Left cardiac atrium (tissue), 4 donors: ENCODE measurements around the gene NMT1. TPM values are rescaled to one million over a fixed set of nuclear protein-coding genes. Genes with fewer than 3 reads are reported as not detected.
"Not testable (repeated sequence)": the region's sequence is repeated elsewhere in the genome, so short reads cannot be mapped to it uniquely, and the experiment has no call there.

Experiments used
- ATAC-seq, 2 donors: fragments of 200-7000 bp; cut with Tn5 transposase; one replicate each; pipeline ENCODE4 v1.9.1; 2020; ENCODE audit warnings: mild to moderate bottlenecking in 2 of 2, moderate library complexity in 2 of 2
- DNase-seq: peaks from one replicate; pipeline ENCODE4 v3.0.0-alpha.2; 2020
- intact Hi-C, 2 donors: fragments of 100-400 bp; cut with DNase I; formaldehyde crosslinking; loops; one replicate each; pipeline versions ENCODE4 v1.14.1 to v1.15.1; 2022 to 2023
- total RNA-seq, 2 donors: library from RNA; stranded (reverse); fragmentation: NEBNext Ultra II Directional; extraction: Animal tissue kit (Norgen Biotek cat#: 25700); gene quantifications; one replicate each; pipeline ENCODE4 v1.2.1, GENCODE V29; 2021
- donor health status: DM: no; HTN: yes; CAD: no.
- donor health status: DM: no; HTN: yes; CAD: no; lungs with severe emphysema.
- donor health status: DM: yes; HTN: yes; CAD: no.
- donor health status: Dilated cardiomyopathy.

Gene NMT1
- total RNA-seq, 2 donors from 2014 or later: 66.6 to 92.4 TPM

DNA sequence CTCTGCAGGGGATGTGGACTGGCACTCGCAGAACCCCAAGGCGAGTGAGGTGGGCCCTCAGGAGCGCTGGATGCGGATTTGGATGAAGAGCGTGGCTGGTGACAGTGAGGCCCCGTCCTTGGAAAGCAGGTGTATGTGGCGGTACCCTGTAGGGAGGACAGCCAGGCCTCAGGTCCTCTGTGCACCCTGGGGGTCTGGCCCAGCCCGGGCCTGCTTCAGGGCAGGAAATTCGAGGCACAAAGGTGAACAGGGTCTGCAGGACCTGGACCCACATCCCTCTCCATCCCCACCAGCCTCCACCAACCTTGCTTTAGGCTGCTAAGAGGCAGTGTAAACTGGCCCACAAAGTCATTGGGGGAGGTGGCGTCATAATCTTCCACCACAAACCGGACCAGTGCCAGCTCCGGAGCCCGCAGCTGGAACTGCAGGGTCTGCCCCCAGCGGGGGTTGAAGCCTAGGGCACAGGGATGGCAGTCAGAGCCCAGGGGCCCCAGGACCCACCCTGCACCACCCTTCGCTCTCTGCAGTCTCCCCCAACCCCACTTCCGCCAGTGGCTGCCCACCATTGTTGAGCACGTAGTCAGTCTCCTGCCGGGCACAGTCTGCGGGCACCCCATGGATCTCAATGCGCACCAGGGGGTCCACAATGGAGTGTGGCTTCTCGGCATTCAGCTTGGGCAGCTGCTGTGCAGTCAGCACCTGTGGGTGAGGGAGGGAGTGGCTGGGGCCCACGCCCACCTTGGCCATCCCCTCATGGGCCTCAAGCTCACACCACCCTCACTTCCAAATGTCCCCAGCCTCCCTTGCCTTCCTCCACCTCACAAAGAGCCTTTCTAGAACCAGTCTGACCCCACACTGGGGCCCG lies 51.7 kb downstream of the NMT1 start:
- intact Hi-C loops: no loop called here
- ATAC-seq: no peak
- DNase-seq: no peak

DNA sequence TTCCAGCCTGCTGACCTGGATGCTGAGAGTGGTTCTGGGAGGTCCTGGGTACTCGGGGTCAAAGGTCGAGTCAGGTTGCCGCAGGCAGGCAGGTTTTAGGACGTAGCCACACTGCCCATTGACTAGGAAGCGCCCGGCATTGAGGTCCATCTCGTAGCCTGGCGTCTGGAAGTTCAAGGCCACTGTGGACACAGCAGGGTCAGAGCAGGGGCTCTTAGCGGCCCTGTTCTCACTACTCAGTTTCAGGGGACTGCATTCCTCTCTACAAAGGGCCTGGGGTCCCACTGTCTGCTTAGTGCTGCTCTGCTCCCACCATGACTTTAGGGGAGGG lies 52.3 kb downstream of the NMT1 start:
- intact Hi-C loops: no loop called here
- ATAC-seq (no peak), DNase-seq (no peak)

DNA sequence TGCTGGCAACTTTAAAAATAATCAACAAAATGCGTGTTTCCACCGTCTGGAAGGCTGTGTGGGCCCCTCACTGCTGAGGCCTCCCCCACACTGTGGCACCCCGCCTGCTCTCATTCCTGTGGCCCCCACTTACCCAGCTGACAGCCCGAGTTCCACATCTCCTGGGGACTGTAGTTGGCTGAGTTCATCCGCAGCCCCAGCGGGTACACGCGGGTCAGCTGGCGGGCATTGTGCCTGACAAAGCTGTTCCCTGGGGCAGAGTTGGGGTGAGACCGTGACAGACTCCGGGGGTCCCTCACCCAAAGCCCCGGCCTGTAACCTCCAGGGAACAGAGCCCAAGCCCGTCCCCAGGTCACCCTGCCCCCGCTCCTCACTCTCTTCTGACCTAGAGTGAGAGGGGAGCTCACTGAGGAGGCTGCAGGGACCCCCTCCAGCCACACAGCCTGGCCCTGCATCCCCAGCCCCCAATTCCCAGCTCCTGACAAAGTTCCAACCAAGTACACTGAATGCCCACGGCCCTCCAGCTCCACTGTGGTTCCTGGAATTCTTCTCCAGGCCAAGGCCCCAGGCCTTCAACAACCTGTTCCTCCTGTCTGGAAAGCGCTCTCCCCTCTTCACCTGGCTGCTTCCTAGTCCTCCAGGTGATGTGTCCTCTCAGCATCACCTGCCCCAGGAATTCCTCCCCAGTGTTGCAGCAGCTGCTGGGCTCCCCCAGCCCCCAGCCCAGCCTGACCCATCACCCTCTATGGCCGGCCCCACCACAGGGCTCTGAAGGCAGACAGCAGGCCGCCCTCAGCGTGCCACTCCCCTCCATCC lies 53.2 kb downstream of the NMT1 start:
- intact Hi-C loops: no loop called here
- DNase-seq (no peak), ATAC-seq (no peak)

DNA sequence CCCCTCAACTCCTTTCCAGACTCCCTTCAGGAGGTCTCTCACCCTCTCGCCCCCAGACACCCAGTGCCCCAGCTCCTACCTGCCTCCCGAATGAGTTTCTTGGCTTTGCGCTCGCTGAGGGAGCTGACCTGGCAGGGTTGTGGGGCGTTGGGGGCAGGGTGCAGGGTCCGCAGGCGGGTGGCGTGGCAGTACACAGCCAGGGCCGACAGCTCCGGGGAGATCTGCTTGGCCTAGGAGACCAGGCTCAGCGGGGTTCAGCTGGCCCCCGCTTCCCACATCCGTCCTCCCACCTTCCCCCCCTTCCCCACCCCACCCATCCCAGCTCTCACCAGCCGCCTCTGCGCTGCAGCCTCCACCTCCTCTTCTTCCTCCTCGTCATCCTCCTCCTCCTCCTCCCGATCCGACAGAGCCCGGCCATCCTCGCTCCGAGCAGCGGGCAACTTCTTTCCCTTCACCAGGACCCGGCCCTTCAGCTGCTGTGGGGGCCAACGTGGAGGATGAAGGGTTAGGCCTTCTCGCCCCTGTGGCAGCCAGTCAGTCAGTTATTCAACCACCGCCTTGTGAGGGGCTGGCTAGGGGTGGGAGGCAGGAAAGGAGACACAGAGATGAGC lies 54.0 kb downstream of the NMT1 start:
- ATAC-seq (no peak), DNase-seq (no peak)
- intact Hi-C loops: no loop called here

DNA sequence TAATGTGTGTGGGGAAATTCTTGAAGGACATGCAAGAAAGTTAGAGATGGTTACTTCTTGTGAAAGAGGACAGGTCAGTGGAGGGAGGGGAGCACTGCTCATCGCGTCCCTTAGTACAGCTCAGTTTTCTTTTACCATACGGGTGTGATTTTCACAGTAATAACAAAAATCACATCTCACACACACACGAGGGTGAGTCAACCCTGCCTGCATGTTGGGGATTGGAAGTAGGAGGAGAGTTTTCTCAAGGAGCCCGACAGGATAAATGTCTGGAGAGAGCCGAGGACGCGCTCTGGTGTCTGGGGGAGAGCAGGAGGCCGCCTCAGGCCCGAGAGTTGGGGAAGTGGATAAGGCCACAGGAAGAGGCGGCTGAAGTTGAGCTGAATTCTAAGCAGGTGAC lies 54.8 kb downstream of the NMT1 start:
- DNase-seq (no peak), ATAC-seq (no peak)
- intact Hi-C loops: no loop called here

DNA sequence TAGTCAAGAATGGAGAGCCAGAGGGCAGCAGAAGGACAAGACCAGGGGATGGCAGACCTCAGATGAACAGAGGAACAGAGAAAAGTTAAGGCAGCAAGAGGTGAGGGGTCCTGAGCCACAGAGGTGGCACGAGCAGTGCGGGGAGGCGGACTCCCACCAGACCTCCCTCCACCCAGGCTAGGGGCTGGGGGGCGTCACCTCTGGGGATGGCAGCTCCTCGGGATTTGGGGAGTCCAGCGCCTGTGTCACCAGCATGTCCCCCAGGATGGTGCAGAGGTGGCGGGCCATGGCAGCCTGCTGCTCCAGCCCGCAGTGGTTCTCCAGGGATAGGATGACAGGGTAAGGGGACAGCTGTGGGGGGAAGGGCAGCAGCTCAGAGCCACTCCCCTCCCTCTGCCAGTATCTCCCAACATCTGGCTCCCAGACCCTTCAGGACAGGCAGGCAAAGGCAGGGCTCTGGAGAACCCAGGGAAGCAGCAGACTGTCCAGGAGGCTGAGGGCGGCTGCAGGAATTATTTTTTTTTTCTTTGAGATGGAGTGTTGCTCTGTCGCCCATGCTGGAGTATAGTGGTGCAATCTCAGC lies 55.4 kb downstream of the NMT1 start:
- intact Hi-C loops: no loop called here
- ATAC-seq (no peak), DNase-seq (no peak)

DNA sequence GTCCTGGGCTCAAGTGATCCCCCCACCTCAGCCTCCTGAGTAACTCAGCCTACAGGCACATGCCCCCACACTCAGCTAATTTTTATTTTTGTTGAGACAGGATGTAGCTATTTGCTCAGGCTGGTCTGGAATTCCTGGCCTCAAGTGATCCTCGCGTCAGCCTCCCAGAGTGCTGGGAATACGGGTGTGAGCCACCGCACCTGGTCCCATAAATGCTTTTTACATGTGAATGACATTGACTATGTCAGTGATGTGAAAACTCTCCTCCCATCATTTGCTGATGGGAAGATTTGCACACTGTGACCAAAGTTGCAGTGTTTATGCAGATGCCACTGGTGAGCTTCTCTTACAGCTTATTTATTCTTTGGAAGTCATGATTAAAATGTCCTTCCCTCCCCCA lies 56.2 kb downstream of the NMT1 start:
- intact Hi-C loops: no loop called here
- DNase-seq: no peak
- no peak for ATAC-seq

DNA sequence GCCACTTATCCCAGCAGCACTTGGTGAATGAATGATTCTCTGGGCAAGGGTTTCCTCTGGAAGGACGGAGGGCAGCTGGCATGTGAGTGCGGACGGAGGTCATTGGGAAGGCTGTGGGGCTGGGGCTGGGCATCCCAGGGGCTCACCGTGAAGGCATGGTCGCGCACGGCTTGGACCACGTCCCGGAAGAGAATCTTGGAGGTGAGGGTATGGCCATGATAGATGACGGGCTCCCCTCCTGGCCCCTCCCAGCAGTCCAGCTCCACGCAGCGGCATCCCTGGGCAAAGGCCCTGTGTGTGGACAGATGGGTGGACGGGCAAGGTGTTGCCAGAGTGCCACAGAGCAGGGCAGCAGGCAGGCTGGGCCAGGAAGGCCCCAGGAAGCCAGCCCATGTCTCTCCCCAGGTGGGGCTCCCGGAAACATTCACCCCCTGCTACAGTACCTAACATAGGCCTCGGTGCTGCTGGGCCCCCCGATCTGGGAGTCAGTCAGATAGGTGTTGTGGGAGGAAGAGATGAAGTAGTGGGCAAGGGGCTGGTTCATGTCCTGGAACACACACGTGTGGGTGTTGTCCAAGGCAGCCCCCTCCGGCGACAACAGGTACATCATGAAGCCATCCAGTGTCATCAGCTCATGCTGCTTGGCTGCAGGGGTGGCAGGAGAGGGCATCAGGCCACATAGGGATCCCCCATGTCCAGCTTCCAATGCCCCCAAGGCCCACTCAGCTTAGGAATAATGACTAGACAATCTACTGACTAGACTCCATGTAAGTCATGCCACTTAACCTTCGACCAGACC lies 56.9 kb downstream of the NMT1 start:
- intact Hi-C loops: no loop called here
- no peak for DNase-seq
- no peak for ATAC-seq

DNA sequence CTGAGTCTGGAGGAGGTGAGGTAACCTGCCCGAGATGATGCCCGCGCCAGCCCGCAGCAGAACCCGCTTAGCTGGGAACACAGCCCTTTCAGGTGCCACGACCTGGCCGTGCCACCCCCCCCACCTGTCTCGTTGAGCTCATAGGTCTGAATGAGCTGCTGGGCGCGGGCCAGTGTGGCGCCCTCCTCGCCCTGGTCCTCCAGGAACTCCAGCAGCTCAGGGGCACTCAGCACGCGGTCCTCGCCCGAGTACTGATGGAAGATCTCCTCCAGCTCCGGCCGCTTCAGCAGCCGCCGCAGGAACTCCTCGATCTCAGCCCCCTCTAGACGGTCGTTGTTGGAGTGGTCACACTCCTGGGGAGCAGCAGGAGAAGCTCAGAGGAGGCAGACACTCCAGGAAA lies 57.6 kb downstream of the NMT1 start:
- DNase-seq (no peak), ATAC-seq (no peak)
- intact Hi-C loops: no loop called here

DNA sequence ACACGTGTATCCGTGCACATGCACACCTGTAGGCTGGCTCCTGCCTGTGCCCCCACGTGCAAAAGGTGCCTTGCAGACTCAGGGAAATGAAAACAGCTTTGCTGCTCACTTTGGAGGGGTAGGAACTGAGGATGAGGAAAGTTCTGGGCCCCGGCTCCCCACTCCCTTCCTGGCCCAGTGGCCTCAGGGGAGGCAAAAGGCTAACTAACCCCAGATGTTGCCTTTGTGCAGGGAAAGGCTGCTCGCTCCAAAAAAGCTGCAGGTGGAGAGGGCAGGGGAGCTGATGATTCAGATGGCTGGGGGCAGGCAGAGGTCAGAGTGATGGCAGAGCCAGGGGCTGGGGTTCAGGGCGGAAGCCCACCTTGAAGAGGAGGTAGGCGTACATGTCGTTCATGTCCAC lies 58.8 kb downstream of the NMT1 start:
- intact Hi-C loops: no loop called here
- DNase-seq (no peak), ATAC-seq (no peak)

DNA sequence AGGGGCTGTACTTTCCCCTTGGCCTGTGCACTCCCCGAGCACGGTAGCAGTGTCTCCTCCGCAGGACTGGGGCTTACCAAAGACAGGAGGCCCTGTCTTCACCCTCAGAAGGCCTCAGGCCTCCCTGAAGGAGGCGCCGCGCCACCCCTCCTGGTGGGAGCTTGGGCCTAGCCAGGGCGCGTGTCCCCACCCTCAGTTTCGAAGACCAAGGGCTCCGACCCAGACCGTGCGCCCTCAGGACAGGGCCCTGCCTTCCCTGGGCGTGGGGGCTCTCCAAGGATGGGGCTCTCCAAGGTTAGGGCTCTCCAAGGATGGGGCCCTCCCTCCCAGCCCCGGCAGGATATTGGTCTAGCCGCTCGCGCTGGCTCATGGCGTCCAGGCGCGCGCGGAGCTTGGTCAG lies 59.4 kb downstream of the NMT1 start:
- DNase-seq (no peak), ATAC-seq (no peak)
- intact Hi-C loops: no loop called here

DNA sequence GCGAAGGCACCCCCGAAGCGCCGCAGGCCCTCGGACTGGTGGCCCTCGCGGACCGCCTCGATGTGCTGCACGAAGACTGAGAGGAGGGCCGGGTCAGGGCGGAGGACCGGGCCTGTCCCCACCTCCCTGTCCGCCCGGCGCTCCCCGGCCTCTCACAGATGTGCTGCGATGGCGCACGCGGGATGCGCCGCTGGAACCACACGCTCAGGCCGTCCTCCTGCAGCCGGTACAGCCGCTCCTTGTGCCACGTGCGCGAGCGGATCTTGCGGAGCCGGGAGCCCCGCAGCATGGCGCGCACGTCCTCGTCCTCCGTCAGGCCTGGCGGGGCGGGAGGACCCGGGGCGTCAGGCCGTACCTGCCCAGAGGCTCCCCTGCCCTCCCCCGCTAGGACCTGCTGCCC lies 59.9 kb downstream of the NMT1 start:
- DNase-seq (no peak), ATAC-seq (no peak)
- intact Hi-C loops: no loop called here

DNA sequence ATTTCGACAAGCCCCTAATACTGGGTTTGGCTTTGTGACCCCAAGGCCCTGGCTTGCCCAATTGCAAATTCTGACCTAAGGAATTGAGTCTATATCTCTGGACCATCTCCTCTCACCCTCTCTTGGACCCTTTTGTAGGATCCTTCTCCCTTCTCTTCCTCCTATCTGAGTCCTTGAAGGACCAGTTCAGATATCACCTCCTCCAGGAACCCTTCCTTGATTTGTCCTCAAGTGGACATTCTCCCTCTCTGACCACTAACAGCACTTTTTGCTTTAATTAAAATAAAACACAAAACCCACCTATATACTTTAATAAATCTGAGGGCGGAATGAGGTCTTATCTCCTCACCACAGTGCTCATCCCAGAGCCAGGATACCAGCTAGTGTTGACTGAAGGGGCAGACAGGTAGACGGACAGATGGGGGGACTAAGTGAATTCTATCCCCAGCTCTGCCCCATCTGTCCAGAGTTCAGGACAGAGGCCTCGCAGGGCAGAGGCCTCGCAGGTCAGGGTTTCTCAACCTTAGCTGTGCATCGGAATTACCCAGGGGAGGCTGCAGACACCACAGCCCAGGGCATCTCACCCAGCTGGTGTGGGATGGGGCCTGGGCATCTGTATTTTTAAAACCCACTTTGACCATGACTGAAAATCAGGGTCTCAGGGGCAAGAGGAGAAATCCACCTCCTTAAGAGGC lies 62.1 kb downstream of the NMT1 start:
- intact Hi-C loops: no loop called here
- ATAC-seq (no peak), DNase-seq (no peak)

DNA sequence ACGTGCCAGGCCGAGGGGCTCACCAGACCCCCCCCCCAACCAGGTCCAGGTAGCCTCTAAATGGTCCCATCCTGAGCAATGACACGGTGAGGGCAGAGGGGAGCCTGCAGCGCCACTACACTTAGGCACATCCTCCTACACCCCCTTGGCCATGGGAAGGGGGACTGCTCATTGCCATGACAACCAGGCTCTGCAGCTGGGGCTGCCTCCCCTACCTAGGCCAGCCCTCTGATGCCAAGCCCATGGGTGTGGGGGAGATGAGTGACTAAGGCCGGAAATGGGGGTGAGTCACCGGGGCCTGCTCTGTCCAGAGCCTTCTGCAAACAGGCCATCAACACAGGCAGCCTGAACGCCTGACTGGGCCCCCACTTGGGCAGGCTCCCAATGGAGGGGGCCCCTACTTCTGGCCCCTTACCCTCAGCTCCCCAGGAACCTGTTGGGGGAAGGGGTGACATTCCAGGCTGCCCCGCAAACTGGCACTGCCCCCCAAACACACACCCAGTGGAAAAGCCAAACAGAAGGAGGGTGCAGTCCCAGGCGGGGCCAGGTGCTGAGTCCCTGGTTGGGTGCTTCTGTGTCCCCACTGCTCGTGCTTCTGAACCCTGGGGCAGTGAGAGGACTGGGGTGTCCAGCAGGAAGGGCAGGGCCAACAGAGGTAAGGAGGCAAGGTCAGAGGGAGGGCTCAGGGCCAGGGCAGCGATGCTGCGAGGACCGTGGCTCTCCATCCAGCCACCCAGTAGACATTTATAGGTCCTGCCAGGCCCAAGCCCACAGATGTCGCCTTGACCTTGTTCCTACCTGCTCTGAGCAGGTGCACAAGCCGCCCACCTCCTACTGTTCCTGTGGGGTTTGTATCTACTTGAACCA lies 63.0 kb downstream of the NMT1 start:
- intact Hi-C loops: no loop called here
- DNase-seq: peak; percentile 82
- ATAC-seq: peak; percentile 28 to 88

DNA sequence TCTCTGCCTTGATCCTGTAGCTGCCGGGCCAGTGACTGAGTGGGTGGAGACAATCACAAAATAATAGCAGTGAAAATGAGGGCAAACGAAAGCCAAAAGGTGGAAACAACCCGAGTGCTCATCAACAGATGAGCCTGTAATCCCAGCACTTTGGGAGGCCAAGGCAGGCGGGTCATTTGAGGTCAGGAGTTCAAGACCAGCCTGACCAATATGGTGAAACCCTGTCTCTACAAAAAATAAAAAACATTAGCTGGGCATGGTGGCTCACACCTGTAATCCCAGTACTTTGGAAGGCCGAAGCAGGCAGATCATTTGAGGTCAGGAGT lies 63.6 kb downstream of the NMT1 start:
- intact Hi-C loops, DNase-seq, ATAC-seq: not testable (repeated sequence)

DNA sequence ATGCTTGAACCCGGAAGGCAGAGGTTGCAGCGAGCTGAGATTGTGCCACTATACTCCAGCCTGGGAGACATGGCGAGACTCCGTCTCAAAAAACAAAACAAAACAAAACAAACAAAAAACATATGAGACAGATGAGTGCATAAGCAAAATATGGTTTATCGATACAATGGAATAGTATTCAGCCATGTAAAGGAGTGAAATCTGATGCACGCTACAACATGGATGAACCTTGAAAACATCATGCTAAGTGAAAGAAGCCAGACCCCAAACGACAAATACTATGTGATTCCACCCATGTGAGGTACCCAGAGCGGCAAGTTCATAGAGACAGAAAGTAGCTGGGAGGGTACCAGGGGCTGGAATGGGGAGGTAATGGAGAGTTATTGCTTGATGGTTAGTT lies 64.4 kb downstream of the NMT1 start:
- DNase-seq (no peak), ATAC-seq (no peak)
- intact Hi-C loops: no loop called here

DNA sequence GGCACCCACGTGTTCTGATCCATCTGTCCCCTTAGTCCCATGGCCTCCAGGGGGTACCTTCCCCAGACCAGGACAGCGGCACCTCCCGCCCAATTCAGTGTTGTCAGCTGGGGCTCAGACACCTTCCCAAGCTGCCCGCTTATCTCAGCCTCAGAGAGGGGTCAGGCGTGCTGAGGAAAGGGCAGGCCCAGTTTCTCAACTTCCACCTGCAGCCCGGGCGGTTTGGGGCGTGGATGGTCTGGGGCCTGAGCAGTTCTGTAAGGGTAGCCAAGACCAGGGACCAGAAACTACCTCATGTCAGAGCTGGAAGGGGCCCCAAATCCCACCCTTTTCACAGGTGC lies 66.1 kb downstream of the NMT1 start:
- ATAC-seq: peak in 1 of 2 donors; percentile 1
- intact Hi-C loops: no loop called here
- DNase-seq: no peak
